Choroid plexus epithelial cell (primary cell): ENCODE measurements around the gene ZNF750.

ENCODE experiments used
- DNase-seq: peaks from one replicate; pipeline ENCODE4 v3.0.0-alpha.2; 2010; ENCODE audit warnings: low read depth
- H3K4me3 ChIP-seq: 2 replicates; pipeline ENCODE4 v1.5.1; 2011; ENCODE audit warnings: low read depth, mild to moderate bottlenecking, control low read depth, low read length, moderate library complexity
- TF ChIP-seq, protein P1 (sequence below): conservative IDR thresholded peaks from 2 replicates; pipeline ENCODE4 v1.5.1; 2011; ENCODE audit warnings: low read depth, mild to moderate bottlenecking, control low read depth, inconsistent platforms, low read length, moderate library complexity

The ZNF750 gene

GRCh38 chr17:82815790-82816305 lies 24.0 kb downstream of the ZNF750 start:
- no peak for DNase-seq
- no peak overlapping the region for H3K4me3 ChIP-seq
- TF ChIP-seq, protein P1, sequence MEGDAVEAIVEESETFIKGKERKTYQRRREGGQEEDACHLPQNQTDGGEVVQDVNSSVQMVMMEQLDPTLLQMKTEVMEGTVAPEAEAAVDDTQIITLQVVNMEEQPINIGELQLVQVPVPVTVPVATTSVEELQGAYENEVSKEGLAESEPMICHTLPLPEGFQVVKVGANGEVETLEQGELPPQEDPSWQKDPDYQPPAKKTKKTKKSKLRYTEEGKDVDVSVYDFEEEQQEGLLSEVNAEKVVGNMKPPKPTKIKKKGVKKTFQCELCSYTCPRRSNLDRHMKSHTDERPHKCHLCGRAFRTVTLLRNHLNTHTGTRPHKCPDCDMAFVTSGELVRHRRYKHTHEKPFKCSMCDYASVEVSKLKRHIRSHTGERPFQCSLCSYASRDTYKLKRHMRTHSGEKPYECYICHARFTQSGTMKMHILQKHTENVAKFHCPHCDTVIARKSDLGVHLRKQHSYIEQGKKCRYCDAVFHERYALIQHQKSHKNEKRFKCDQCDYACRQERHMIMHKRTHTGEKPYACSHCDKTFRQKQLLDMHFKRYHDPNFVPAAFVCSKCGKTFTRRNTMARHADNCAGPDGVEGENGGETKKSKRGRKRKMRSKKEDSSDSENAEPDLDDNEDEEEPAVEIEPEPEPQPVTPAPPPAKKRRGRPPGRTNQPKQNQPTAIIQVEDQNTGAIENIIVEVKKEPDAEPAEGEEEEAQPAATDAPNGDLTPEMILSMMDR, result no peak

GRCh38 chr17:82815354-82815753 lies 24.5 kb downstream of the ZNF750 start:
- TF ChIP-seq, protein P1, result no peak
- H3K4me3 ChIP-seq, result no peak overlapping the region
- no peak for DNase-seq

GRCh38 chr17:82814834-82815233 lies 25.0 kb downstream of the ZNF750 start:
- no peak overlapping the region for H3K4me3 ChIP-seq
- DNase-seq, result no peak
- TF ChIP-seq, protein P1, result no peak

- H3K4me3 ChIP-seq, result no peak overlapping the region
- no peak for DNase-seq
- TF ChIP-seq, protein P1, result no peak
Observed at GRCh38 chr17:82813299-82814051, 26.3 kb downstream of the ZNF750 start.

DNA sequence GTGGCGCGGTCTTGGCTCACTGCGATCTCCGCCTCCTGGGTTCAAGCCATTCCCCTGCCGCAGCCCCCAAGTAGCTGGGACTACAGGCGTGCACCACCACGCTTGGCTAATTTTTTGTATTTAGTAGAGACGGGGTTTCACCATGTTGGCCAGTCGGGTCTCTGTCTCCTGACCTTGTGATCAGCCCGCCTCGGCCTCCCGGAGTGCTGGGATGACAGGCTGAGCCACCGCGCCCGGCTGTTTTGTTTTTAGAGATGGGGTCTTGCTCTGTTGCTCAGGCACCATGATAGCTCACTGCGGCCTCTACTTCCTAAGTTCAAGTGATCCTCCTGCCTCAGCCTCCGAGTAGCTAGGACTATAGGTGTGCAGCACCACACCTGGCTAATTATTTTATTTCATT lies 27.2 kb downstream of the ZNF750 start:
- no peak overlapping the region for H3K4me3 ChIP-seq
- TF ChIP-seq, protein P1, result no peak
- no peak for DNase-seq

- H3K4me3 ChIP-seq, result no peak overlapping the region
- TF ChIP-seq, protein P1, result no peak
- DNase-seq, result no peak
Observed at GRCh38 chr17:82812058-82812457, 27.8 kb downstream of the ZNF750 start.
